Glutamatergic neuron (in vitro differentiated cells): Measurements from ENCODE around the gene TRMT44. TPM values are rescaled to one million over a fixed set of nuclear protein-coding genes. Genes with fewer than 3 reads are reported as not detected.

Experiments
- DNase-seq: peaks from one replicate; pipeline ENCODE4 v3.0.0; 2022
- H3K27ac Mint-ChIP-seq: one replicate; pipeline ENCODE4 v1.8.0; 2020; ENCODE audit warnings: mild to moderate bottlenecking, mixed read lengths, inconsistent platforms; ENCODE audit not compliant: unreplicated experiment
- H3K27me3 Mint-ChIP-seq: one replicate; pipeline ENCODE4 v1.8.0; 2020; ENCODE audit warnings: mild to moderate bottlenecking, moderate library complexity, mixed read lengths, inconsistent platforms; ENCODE audit not compliant: unreplicated experiment
- H3K36me3 Mint-ChIP-seq: one replicate; pipeline ENCODE4 v1.8.0; 2020; ENCODE audit warnings: mild to moderate bottlenecking, mixed read lengths, inconsistent platforms; ENCODE audit not compliant: unreplicated experiment
- H3K4me1 Mint-ChIP-seq: one replicate; pipeline ENCODE4 v1.8.0; 2020; ENCODE audit warnings: mild to moderate bottlenecking, low read depth, mixed read lengths, inconsistent platforms; ENCODE audit not compliant: unreplicated experiment
- H3K4me3 Mint-ChIP-seq: one replicate; pipeline ENCODE4 v1.8.0; 2020; ENCODE audit warnings: mild to moderate bottlenecking, mixed read lengths, inconsistent platforms; ENCODE audit not compliant: unreplicated experiment
- H3K9me3 Mint-ChIP-seq: one replicate; pipeline ENCODE4 v1.8.0; 2020; ENCODE audit warnings: mild to moderate bottlenecking, moderate library complexity, mixed read lengths, inconsistent platforms; ENCODE audit not compliant: unreplicated experiment
- CTCF ChIP-seq: fragments of 200-600 bp; sonication (generic); IDR thresholded peaks from one replicate; pipeline ENCODE4 v1.5.0; 2021; ENCODE audit not compliant: partially characterized antibody, unreplicated experiment
- total RNA-seq: library from RNA; stranded (reverse); fragmentation: NEBNext Ultra II Directional; extraction: Animal tissue kit (Norgen Biotek cat#: 25700); gene quantifications from one replicate; pipeline ENCODE4 v1.2.1, GENCODE V29; 2021; ENCODE audit not compliant: unreplicated experiment

Gene TRMT44
- total RNA-seq, 1 donor from 2014 or later = 23.3 TPM

GRCh38 chr4:8461086-8461485 lies 20.5 kb downstream of the TRMT44 start:
- no peaks in the 10 kb centered on the region for H3K36me3 Mint-ChIP-seq
- no peak overlapping the region for H3K4me3 Mint-ChIP-seq
- TF ChIP-seq CTCF = no peak
- H3K4me1 Mint-ChIP-seq = peaks cover 3% of the 10 kb centered on the region
- no peak for DNase-seq
- no peak overlapping the region for H3K27ac Mint-ChIP-seq
- H3K27me3 Mint-ChIP-seq = peaks cover 2% of the 10 kb centered on the region
- H3K9me3 Mint-ChIP-seq = no peaks in the 10 kb centered on the region

- Mint-ChIP-seq H3K4me3 (no peak overlapping the region), H3K9me3 (no peaks in the 10 kb centered on the region), H3K27me3 (peaks cover 2% of the 10 kb centered on the region), H3K4me1 (peaks cover 3% of the 10 kb centered on the region), H3K36me3 (no peaks in the 10 kb centered on the region), H3K27ac (no peak overlapping the region)
- no peak for DNase-seq
- no peak for TF ChIP-seq CTCF
These were observed 21.0 kb downstream of the TRMT44 start for GRCh38 chr4:8461616-8462015.

GRCh38 chr4:8463811-8464210 lies 23.2 kb downstream of the TRMT44 start:
- Mint-ChIP-seq H3K9me3 (no peaks in the 10 kb centered on the region), H3K4me3 (no peak overlapping the region), H3K36me3 (no peaks in the 10 kb centered on the region), H3K4me1 (peaks cover 3% of the 10 kb centered on the region), H3K27ac (no peak overlapping the region), H3K27me3 (peaks cover 2% of the 10 kb centered on the region)
- DNase-seq = no peak
- no peak for TF ChIP-seq CTCF

GRCh38 chr4:8464381-8464780 lies 23.8 kb downstream of the TRMT44 start:
- no peak for DNase-seq
- peaks cover 7% of the 10 kb centered on the region for H3K4me1 Mint-ChIP-seq
- no peaks in the 10 kb centered on the region for H3K36me3 Mint-ChIP-seq
- H3K27me3 Mint-ChIP-seq = peaks cover 2% of the 10 kb centered on the region
- H3K27ac Mint-ChIP-seq = no peak overlapping the region
- no peak overlapping the region for H3K4me3 Mint-ChIP-seq
- TF ChIP-seq CTCF = no peak
- H3K9me3 Mint-ChIP-seq = peaks cover 3% of the 10 kb centered on the region

- no peak for DNase-seq
- Mint-ChIP-seq H3K27ac (no peak overlapping the region), H3K27me3 (peaks cover 4% of the 10 kb centered on the region), H3K36me3 (no peaks in the 10 kb centered on the region), H3K9me3 (peaks cover 3% of the 10 kb centered on the region), H3K4me3 (no peak overlapping the region), H3K4me1 (peaks cover 8% of the 10 kb centered on the region)
- no peak for TF ChIP-seq CTCF
These were observed 25.3 kb downstream of the TRMT44 start for GRCh38 chr4:8465615-8466611.
